IPS-20b (cell line): ENCODE results near the gene THSD4.

ENCODE experiments used
- H3K27ac ChIP-seq: one replicate; pipeline ENCODE4 v1.5.1; 2013; ENCODE audit warnings: low read length
- H3K27me3 ChIP-seq: 2 replicates; pipeline ENCODE4 v1.6.1; 2013; ENCODE audit warnings: mild to moderate bottlenecking, low read length, inconsistent platforms; ENCODE audit not compliant: insufficient read depth
- H3K36me3 ChIP-seq: 2 replicates; pipeline ENCODE4 v1.6.1; 2013; ENCODE audit warnings: low read depth, mild to moderate bottlenecking, inconsistent platforms, low read length, moderate library complexity; ENCODE audit not compliant: insufficient read depth
- H3K4me1 ChIP-seq: 2 replicates; pipeline ENCODE4 v1.6.1; 2013; ENCODE audit warnings: mild to moderate bottlenecking, control low read depth, inconsistent platforms, low read length, moderate library complexity; ENCODE audit not compliant: insufficient read depth
- H3K4me3 ChIP-seq: 2 replicates; pipeline ENCODE4 v1.5.1; 2013; ENCODE audit warnings: mild to moderate bottlenecking, low read length, inconsistent platforms
- H3K9ac ChIP-seq: 2 replicates; pipeline ENCODE4 v1.6.1; 2013; ENCODE audit warnings: low read depth, mild to moderate bottlenecking, inconsistent platforms, low read length, moderate library complexity
- H3K9me3 ChIP-seq: 2 replicates; pipeline ENCODE4 v1.6.1; 2013; ENCODE audit warnings: mild to moderate bottlenecking, low read depth, low read length, inconsistent platforms; ENCODE audit not compliant: insufficient read depth

Gene THSD4

DNA sequence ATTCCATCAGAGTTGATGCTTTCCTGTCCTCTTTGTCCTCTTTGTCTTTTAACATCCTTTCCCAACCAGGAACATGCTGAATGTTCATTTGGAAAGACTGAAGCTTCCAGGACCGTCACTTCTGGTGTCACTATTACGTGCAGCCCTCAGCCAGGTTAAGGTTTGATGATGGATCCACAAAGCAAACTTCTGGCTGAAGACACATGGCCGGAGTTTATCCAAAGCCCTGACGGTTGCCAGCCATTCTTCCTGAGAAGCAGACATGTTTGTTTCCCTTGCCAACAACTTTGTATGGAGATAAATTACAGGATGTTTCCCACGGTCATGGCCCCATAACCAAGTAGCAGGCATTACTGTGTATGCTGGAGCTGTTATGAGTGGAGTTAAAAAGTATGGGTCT lies 236.9 kb downstream of the THSD4 start:
- H3K4me1 ChIP-seq = peaks cover 10% of the 10 kb centered on the region
- no peaks in the 10 kb centered on the region for H3K27me3 ChIP-seq
- no peaks in the 10 kb centered on the region for H3K36me3 ChIP-seq
- H3K4me3 ChIP-seq = no peak overlapping the region
- no peaks in the 10 kb centered on the region for H3K9me3 ChIP-seq
- no peak overlapping the region for H3K9ac ChIP-seq
- H3K27ac ChIP-seq = no peak overlapping the region

DNA sequence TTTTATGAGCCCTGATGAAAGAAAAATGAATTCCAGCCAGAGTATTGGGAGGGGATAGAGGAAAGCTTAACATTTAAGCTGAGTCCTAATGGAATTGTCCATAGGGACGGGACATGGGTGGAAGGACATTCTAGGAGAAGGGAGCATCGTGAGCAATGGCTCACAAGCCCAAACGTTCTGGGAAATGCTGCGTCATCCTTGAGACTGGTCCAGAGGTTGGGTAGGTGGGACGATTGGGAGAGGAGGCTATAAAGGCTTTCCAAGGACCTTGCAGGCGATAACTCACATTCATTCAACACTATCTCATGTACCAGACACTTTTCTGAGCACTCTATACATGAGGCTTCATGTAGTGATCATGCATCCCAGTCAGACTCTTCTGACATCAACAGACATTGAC lies 237.5 kb downstream of the THSD4 start:
- H3K27me3 ChIP-seq = no peaks in the 10 kb centered on the region
- no peak overlapping the region for H3K27ac ChIP-seq
- peaks cover 10% of the 10 kb centered on the region for H3K4me1 ChIP-seq
- no peaks in the 10 kb centered on the region for H3K36me3 ChIP-seq
- H3K4me3 ChIP-seq = no peak overlapping the region
- no peak overlapping the region for H3K9ac ChIP-seq
- H3K9me3 ChIP-seq = no peaks in the 10 kb centered on the region

DNA sequence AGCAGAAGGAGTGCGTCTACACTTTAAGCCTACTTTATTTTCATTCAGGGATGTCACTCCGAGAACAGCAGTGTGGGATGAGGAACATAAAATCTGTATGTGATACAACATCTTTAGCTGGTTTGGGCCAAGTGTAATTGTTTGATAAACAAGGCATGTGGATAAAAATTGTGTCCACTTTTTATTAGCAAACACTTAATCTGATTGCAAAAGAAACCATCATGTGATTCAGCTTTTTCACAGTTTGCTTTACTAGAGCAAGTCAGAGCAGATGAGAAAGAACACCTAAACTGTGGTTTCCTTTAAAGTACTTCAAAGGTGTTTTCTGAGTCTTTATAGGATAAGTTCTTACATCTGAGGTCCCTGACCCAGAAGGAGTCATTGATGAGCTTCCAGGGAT lies 237.9 kb downstream of the THSD4 start:
- no peaks in the 10 kb centered on the region for H3K27me3 ChIP-seq
- no peak overlapping the region for H3K4me3 ChIP-seq
- H3K9me3 ChIP-seq = no peaks in the 10 kb centered on the region
- H3K4me1 ChIP-seq = peaks cover 8% of the 10 kb centered on the region
- no peaks in the 10 kb centered on the region for H3K36me3 ChIP-seq
- H3K9ac ChIP-seq = no peak overlapping the region
- no peak overlapping the region for H3K27ac ChIP-seq

DNA sequence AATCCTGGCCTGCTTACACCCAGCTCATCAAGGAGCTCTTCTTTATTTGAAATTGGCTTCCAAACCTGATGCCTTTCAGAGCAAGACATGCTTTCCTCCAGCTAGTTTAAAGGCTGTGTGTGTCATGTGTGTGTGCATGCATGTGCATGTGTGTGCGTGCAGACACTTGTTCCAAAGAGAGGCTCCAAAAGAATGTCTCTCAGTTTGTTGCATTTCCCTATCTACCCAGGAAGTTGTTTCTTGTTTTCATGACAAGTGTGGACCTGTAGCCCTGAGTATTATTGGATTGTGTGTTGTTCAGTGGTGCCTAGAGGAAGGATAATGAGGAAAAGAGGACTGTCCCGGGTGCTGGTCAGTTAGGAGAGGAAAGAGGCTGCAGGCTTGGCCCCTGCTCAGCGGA lies 240.0 kb downstream of the THSD4 start:
- Histone ChIP-seq H3K27ac (no peak overlapping the region), H3K9ac (no peak overlapping the region), H3K27me3 (no peaks in the 10 kb centered on the region), H3K4me1 (no peaks in the 10 kb centered on the region), H3K4me3 (no peak overlapping the region), H3K36me3 (no peaks in the 10 kb centered on the region), H3K9me3 (no peaks in the 10 kb centered on the region)

DNA sequence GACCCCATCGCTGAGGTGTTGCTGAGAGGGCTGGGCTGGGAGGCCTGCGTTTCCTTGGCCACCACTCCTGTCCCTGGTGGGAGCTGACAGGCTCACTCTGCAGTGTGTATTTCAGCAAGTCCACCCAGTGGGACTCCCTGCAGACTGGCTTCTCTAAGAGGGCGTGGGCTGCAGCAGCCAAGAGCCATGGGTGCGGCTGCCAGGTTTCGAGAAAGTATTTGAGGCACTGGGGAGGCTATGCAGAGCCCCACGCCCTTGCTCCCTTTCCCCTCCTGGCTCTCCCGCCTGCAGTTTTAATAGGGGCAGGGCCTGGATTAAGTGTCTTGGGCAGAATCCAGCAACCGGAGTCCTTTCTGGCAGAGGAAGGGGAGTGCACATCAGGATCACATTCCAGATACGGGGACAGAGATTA lies 242.1 kb downstream of the THSD4 start:
- no peak overlapping the region for H3K27ac ChIP-seq
- H3K4me3 ChIP-seq = no peak overlapping the region
- H3K27me3 ChIP-seq = no peaks in the 10 kb centered on the region

DNA sequence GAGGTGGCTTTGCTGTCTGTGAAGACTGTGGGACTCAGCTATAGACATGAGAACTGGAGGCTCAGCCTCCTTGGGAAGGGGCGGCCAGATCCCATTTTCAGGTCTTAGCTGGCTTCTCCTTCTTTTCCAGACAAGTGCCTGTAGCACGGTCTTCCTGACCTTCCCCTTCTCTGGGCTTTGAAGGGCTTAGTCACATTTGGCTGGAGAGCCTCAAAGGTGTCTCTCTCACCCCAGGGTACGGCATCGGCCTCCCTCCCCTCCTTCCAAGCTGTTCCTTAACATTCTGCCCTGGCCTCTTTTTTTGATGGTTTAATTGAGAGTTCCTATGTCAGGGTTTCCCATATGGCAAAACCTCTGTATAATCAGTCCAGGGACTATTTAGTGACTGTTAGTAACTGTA lies 242.7 kb downstream of the THSD4 start:
- Histone ChIP-seq H3K36me3 (no peaks in the 10 kb centered on the region), H3K9ac (no peak overlapping the region), H3K9me3 (no peaks in the 10 kb centered on the region), H3K27me3 (no peaks in the 10 kb centered on the region), H3K27ac (no peak overlapping the region), H3K4me1 (peaks cover 7% of the 10 kb centered on the region; the same call in 1 of the 2 replicates), H3K4me3 (no peak overlapping the region)

More for the DNA sequence above, 242.1 kb downstream of the THSD4 start:
- H3K36me3 ChIP-seq = no peaks in the 10 kb centered on the region
- no peak overlapping the region for H3K9ac ChIP-seq
- H3K9me3 ChIP-seq = no peaks in the 10 kb centered on the region
- H3K4me1 ChIP-seq = peaks cover under 1% of the 10 kb centered on the region; the same call in 1 of the 2 replicates

DNA sequence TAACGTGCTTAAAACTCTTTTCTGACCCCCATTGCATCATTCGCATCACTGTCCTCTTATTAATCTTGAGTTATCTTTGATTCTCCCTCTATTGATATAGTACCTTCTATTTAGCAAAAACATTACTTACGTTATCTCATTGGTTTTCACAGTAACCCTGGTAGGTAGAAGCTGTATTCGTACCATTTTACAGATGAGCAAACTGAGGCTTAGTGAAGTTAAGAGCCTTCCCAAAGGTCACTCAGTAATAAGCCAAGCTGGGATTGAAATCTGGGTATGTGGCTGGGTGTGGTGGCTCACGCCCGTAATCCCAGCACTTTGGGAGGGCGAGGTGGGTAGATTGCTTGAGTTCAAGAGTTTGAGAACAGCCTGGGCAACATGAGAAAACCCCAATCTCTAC lies 244.0 kb downstream of the THSD4 start:
- H3K27ac ChIP-seq = no peak overlapping the region
- H3K27me3 ChIP-seq = no peaks in the 10 kb centered on the region
- peaks cover 18% of the 10 kb centered on the region; the same call in 1 of the 2 replicates for H3K4me1 ChIP-seq
- no peaks in the 10 kb centered on the region for H3K9me3 ChIP-seq
- no peaks in the 10 kb centered on the region for H3K36me3 ChIP-seq
- no peak overlapping the region for H3K9ac ChIP-seq
- no peak overlapping the region for H3K4me3 ChIP-seq

DNA sequence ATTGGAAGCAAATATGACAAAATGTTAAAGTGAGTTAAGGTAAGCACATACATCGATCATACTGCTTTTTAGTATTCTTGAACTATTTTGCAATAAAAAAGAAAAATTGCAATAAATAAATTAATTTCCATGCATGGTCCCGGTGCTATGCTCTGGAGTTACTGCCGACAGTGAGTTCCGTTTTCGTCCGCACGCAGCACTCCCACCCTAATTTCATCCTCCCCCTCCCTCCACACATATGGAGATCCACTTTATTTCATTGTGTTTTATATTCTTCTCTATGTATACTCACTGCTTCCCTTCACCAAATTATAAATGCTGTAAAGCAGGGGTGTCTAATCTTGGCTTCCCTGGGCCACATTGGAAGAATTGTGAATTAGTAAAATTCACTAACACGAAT lies 247.3 kb downstream of the THSD4 start:
- H3K9ac ChIP-seq = peak overlapping the region; percentile 26; the same call in 1 of the 2 replicates
- H3K27ac ChIP-seq = peak overlapping the region; percentile 6
- no peak overlapping the region for H3K4me3 ChIP-seq
- no peaks in the 10 kb centered on the region for H3K9me3 ChIP-seq
- no peaks in the 10 kb centered on the region for H3K36me3 ChIP-seq
- no peaks in the 10 kb centered on the region for H3K27me3 ChIP-seq
- H3K4me1 ChIP-seq = peaks cover 30% of the 10 kb centered on the region

DNA sequence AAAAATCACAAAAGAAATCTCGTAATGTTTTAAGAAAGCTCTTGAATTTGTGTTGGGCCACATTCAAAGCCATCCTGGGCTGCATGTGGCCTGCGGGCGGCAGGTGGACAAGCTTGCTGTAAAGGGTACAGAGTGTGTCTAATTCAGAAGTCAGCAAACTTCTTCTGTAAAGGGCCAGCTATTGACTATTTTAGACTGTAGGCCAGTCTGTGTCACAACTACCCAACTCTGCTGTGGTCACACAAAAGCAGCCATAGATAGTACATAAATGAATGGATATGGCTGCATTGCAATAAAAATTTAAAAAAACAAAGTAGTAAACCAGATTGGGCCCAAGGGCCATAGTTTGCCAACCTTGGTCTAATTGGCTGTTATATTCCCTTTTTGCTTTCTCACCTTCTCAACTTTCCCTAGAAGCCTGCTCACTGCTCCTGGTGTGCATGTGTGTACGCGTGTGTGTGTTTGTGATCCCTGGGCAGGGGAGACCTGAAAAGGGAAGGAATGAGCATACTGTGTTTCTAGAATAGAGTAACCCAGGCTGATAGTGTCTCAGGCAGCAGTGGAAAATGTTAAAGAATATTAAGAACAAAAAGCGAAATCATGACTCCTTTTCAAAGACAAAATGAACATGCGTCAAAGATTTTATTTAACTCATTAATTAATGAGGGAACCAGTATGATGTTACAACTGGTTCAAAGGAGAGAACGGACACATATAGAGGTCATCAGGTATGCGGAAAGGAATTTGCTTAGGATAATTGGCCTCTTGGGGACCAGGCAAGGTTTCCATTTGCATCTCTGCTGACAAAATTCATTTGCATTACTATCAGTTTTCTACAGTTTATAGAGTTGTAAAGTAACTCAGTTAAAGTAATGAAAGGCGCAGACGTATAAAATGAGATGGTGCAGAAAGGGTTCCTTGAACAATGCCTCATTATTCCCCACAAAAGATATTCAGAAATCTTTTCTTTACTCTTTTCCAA lies 248.0 kb downstream of the THSD4 start:
- Histone ChIP-seq H3K9me3 (no peaks in the 10 kb centered on the region), H3K4me1 (peaks cover 30% of the 10 kb centered on the region)

DNA sequence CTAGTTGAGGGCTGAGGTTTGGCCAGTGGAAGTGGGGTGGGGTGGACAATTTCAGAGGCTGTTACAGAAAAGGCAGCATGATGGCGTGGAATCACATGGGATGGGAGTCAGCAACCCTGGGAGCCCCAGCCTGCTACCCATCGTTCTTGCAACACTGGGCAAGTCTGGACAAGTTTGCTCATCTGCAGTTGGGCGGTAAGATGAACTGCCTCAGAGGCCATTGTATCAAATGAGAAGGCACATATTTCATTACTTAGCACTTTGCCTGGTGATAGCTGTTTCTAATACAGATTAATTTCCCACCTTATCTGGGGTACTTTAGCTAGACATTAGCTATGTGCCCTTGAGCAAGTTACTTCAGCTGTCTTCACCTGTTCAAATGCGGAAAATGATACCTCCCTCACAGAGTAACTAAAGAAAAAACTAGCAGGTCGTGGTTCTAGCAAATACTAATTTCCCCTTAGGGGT lies 248.9 kb downstream of the THSD4 start:
- peak overlapping the region; percentile 29; the same call in 1 of the 2 replicates for H3K9ac ChIP-seq
- H3K4me3 ChIP-seq = peak overlapping the region; percentile 34; the same call in 1 of the 2 replicates
- H3K4me1 ChIP-seq = peaks cover 30% of the 10 kb centered on the region
- H3K27me3 ChIP-seq = no peaks in the 10 kb centered on the region
- H3K9me3 ChIP-seq = no peaks in the 10 kb centered on the region
- H3K27ac ChIP-seq = peak overlapping the region; percentile 70
- no peaks in the 10 kb centered on the region for H3K36me3 ChIP-seq

More for the DNA sequence above, 248.0 kb downstream of the THSD4 start:
- Histone ChIP-seq H3K27ac (peak overlapping the region; percentile 70), H3K4me3 (peak overlapping the region; percentile 34; the same call in 1 of the 2 replicates), H3K27me3 (no peaks in the 10 kb centered on the region), H3K9ac (peak overlapping the region; percentile 29; the same call in 1 of the 2 replicates), H3K36me3 (no peaks in the 10 kb centered on the region)

DNA sequence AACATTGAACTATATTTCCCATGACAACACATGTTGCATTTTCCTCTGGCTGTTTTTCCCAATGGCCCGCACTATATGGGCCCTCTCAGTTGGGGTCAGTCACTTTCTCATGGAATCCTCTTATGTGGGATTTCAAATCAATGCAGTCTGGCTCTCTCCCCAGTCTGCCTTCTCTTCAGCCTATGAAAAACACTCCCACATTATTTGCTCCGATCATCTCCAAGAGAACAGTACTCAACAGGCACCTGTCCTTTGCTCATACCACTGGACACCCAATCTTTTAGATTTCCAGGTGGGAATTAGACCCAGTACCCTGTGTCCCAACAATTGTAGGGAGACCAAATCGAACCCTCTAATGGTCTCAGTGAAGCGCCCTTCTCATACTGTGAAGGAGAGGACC lies 251.3 kb downstream of the THSD4 start:
- peaks cover 30% of the 10 kb centered on the region for H3K4me1 ChIP-seq
- H3K4me3 ChIP-seq = no peak overlapping the region
- H3K9me3 ChIP-seq = no peaks in the 10 kb centered on the region
- no peaks in the 10 kb centered on the region for H3K36me3 ChIP-seq
- no peaks in the 10 kb centered on the region for H3K27me3 ChIP-seq
- H3K9ac ChIP-seq = no peak overlapping the region
- no peak overlapping the region for H3K27ac ChIP-seq

DNA sequence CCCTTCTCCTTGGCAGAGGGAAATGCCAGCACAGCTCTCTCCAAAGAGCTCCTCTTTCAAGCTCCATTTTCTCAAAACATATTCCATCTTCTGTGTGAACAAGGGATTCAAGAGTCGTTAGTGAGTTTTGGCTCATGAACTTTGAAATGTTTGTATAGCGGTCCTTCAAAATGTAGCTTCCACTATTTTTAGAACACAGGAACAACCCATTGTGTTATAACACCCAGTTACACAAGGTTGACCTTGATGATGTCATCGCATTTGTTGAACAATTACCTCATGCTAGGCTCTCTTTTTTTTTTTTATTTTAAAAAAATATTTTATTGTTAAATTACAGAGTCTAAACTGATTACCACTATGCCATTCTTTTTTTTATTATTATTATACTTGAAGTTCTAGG lies 251.7 kb downstream of the THSD4 start:
- H3K27ac ChIP-seq = no peak overlapping the region
- H3K9ac ChIP-seq = no peak overlapping the region
- H3K4me3 ChIP-seq = no peak overlapping the region
- no peaks in the 10 kb centered on the region for H3K36me3 ChIP-seq
- no peaks in the 10 kb centered on the region for H3K9me3 ChIP-seq
- peaks cover 30% of the 10 kb centered on the region for H3K4me1 ChIP-seq
- no peaks in the 10 kb centered on the region for H3K27me3 ChIP-seq
